Panc1 (cell line): ENCODE results near the gene TBC1D22A. TPM values are rescaled to one million over a fixed set of nuclear protein-coding genes. Genes with fewer than 3 reads are reported as not detected.

Experiments
- ATAC-seq: fragments of 200-7000 bp; cut with Tn5 transposase; 2 replicates; pipeline ENCODE4 v1.9.1; 2020; ENCODE audit warnings: mild to moderate bottlenecking, moderate library complexity
- BruUV-seq: library from RNA; stranded (reverse); fragments of 400-500 nt; replicated peaks from 2 replicates; lab custom pipeline; 2021; lab: Mats Ljungman, UMichigan
- CTCF ChIA-PET: fragments of 300-600 bp; sonication (Branson Sonifier 250); formaldehyde crosslinking; loops from one replicate; lab custom pipeline; 2022; ENCODE audit warnings: antibody characterized with exemption; lab: Charles Lee
- POLR2A ChIA-PET: fragments of 300-600 bp; sonication (Branson Sonifier 250); formaldehyde crosslinking; loops from one replicate; lab custom pipeline; 2022; ENCODE audit warnings: antibody characterized with exemption; lab: Charles Lee
- DNase-seq: peaks from one replicate; pipeline ENCODE4 v3.0.0-alpha.2; 2010; ENCODE audit warnings: low read depth, low spot score
- H3K27ac ChIP-seq: 2 replicates; pipeline ENCODE4 v1.5.1; 2011; ENCODE audit warnings: mild to moderate bottlenecking, low read length, inconsistent platforms
- H3K27me3 ChIP-seq: fragments of 200-500 bp; sonication (Bioruptor generic); 2 replicates; pipeline ENCODE4 v1.6.0; 2014; ENCODE audit warnings: low read length, inconsistent platforms; ENCODE audit not compliant: control insufficient read depth, insufficient read depth
- H3K36me3 ChIP-seq: fragments of 200-500 bp; sonication (Bioruptor generic); 2 replicates; pipeline ENCODE4 v1.5.1; 2014; ENCODE audit warnings: inconsistent platforms, mild to moderate bottlenecking, low read length, moderate library complexity; ENCODE audit not compliant: control insufficient read depth, insufficient read depth
- H3K4me1 ChIP-seq: 2 replicates; pipeline ENCODE4 v1.5.1; 2011; ENCODE audit warnings: inconsistent platforms, mild to moderate bottlenecking, low read length, moderate library complexity; ENCODE audit not compliant: control insufficient read depth, insufficient read depth
- H3K4me3 ChIP-seq, 2 experiments: 2 replicates each; pipeline ENCODE4 v1.5.1; 2011 to 2012; ENCODE audit warnings: low read depth in 2 of 2, low read length in 2 of 2, mild to moderate bottlenecking in 2 of 2, inconsistent platforms in 1 of 2, moderate library complexity in 1 of 2
- H3K9me3 ChIP-seq: fragments of 200-500 bp; sonication (Bioruptor generic); 2 replicates; pipeline ENCODE4 v1.5.1; 2014; ENCODE audit warnings: low read depth, mild to moderate bottlenecking, inconsistent platforms, low read length, moderate library complexity; ENCODE audit not compliant: control insufficient read depth, insufficient read depth
- CTCF ChIP-seq: fragments of 450-650 bp; IDR thresholded peaks from 2 replicates; pipeline ENCODE4 v1.5.1; 2017; ENCODE audit warnings: mild to moderate bottlenecking
- POLR2AphosphoS5 ChIP-seq: IDR thresholded peaks from 2 replicates; pipeline ENCODE4 v1.6.1; 2012; ENCODE audit warnings: mild to moderate bottlenecking, low read depth, low read length, moderate library complexity
- SIN3A ChIP-seq: IDR thresholded peaks from 2 replicates; pipeline ENCODE4 v1.6.1; 2012; ENCODE audit warnings: low read depth, mild to moderate bottlenecking, low read length, moderate library complexity, borderline replicate concordance; ENCODE audit not compliant: insufficient read depth
- TCF7L2 ChIP-seq: IDR thresholded peaks from 2 replicates; pipeline ENCODE4 v1.6.1; 2011; ENCODE audit warnings: mild to moderate bottlenecking, low read depth, low read length, inconsistent platforms
- in situ Hi-C: cut with HindIII; loops from 2 replicates; pipeline ENCODE4 v1.10.0; 2016; ENCODE audit warnings: low sequenced_read_pairs, low pct_unique_long_range_greater_than_20kb
- intact Hi-C: fragments of 100-400 bp; cut with micrococcal nuclease; formaldehyde crosslinking; loops from one replicate; pipeline ENCODE4 v1.10.0; 2022; ENCODE audit not compliant: unreplicated experiment
- total RNA-seq: library from RNA; stranded (reverse); gene quantifications from one replicate; pipeline ENCODE4 v1.2.1, GENCODE V29; 2021; ENCODE audit not compliant: unreplicated experiment
- TF ChIP-seq, protein P1 (sequence below), 2 experiments: IDR thresholded peaks; 2 replicates each; pipeline ENCODE4 v1.6.1; 2011 to 2012; ENCODE audit warnings: low read depth in 2 of 2, control low read depth in 1 of 2, low read length in 1 of 2, mild to moderate bottlenecking in 1 of 2, moderate library complexity in 1 of 2; ENCODE audit not compliant: insufficient read depth in 1 of 2

The TBC1D22A gene
- total RNA-seq, 1 experiment from 2014 or later = 28.7 TPM

GRCh38 chr22:47034076-47034808 is 271.8 kb downstream of the TBC1D22A start:
- ATAC-seq = no peak
- no peak for DNase-seq
- Histone ChIP-seq H3K36me3 (no peaks in the 10 kb centered on the region), H3K27ac (no peak overlapping the region), H3K9me3 (no peaks in the 10 kb centered on the region), H3K4me3 (no peak overlapping the region), H3K4me1 (no peaks in the 10 kb centered on the region), H3K27me3 (no peaks in the 10 kb centered on the region)
- no TSS peak for BruUV-seq
- in situ Hi-C loops (no loop called here), intact Hi-C loops (no loop called here)
- ChIA-PET POLR2A (no interaction called here), CTCF (no interaction called here)
- TF ChIP-seq CTCF (no peak), POLR2AphosphoS5 (no peak), SIN3A (no peak), TCF7L2 (no peak)
- TF ChIP-seq, protein P1, sequence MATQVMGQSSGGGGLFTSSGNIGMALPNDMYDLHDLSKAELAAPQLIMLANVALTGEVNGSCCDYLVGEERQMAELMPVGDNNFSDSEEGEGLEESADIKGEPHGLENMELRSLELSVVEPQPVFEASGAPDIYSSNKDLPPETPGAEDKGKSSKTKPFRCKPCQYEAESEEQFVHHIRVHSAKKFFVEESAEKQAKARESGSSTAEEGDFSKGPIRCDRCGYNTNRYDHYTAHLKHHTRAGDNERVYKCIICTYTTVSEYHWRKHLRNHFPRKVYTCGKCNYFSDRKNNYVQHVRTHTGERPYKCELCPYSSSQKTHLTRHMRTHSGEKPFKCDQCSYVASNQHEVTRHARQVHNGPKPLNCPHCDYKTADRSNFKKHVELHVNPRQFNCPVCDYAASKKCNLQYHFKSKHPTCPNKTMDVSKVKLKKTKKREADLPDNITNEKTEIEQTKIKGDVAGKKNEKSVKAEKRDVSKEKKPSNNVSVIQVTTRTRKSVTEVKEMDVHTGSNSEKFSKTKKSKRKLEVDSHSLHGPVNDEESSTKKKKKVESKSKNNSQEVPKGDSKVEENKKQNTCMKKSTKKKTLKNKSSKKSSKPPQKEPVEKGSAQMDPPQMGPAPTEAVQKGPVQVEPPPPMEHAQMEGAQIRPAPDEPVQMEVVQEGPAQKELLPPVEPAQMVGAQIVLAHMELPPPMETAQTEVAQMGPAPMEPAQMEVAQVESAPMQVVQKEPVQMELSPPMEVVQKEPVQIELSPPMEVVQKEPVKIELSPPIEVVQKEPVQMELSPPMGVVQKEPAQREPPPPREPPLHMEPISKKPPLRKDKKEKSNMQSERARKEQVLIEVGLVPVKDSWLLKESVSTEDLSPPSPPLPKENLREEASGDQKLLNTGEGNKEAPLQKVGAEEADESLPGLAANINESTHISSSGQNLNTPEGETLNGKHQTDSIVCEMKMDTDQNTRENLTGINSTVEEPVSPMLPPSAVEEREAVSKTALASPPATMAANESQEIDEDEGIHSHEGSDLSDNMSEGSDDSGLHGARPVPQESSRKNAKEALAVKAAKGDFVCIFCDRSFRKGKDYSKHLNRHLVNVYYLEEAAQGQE (IDR thresholded peaks at IDR 0.05; ENCODE audit: insufficient read depth in 1 of 2, low read depth in 2 of 2, low read length in 1 of 2) = no peak

- Histone ChIP-seq H3K36me3 (no peaks in the 10 kb centered on the region), H3K27ac (no peak overlapping the region), H3K27me3 (no peaks in the 10 kb centered on the region), H3K4me1 (no peaks in the 10 kb centered on the region), H3K9me3 (no peaks in the 10 kb centered on the region), H3K4me3 (no peak overlapping the region)
- ChIA-PET POLR2A (no interaction called here), CTCF (no interaction called here)
- in situ Hi-C loops (no loop called here), intact Hi-C loops (no loop called here)
- ATAC-seq = no peak
- DNase-seq = no peak
- no peak for TF ChIP-seq POLR2AphosphoS5
- no peak for TF ChIP-seq CTCF
- TF ChIP-seq TCF7L2 = no peak
- TF ChIP-seq SIN3A = no peak
- TF ChIP-seq, protein P1 (IDR thresholded peaks at IDR 0.05; ENCODE audit: insufficient read depth in 1 of 2, low read depth in 2 of 2, low read length in 1 of 2) = no peak
- no TSS peak for BruUV-seq
Measured at GRCh38 chr22:47034905-47035419, 272.5 kb downstream of the TBC1D22A start.
